Erythroblast (primary cell): ENCODE data around the gene OSBPL2.

Experiments used
- DNase-seq, 2 experiments: peaks; one replicate each; lab custom pipeline; 2025; lab: John Stamatoyannopoulos, UW
- GATA1 ChIP-seq: IDR thresholded peaks from 2 replicates; pipeline ENCODE4 v1.6.1; 2011; ENCODE audit warnings: low read depth, mild to moderate bottlenecking, control low read depth, low read length, moderate library complexity
- POLR2A ChIP-seq: IDR thresholded peaks from 2 replicates; pipeline ENCODE4 v1.6.1; 2011; ENCODE audit warnings: mild to moderate bottlenecking, low read length

Gene OSBPL2

GRCh38 chr20:62318400-62319345 lies 80.4 kb downstream of the OSBPL2 start:
- DNase-seq = peak; percentile 12 to 40
- TF ChIP-seq GATA1 = no peak

- TF ChIP-seq GATA1 = no peak
- no peak for TF ChIP-seq POLR2A
Measured at GRCh38 chr20:62319346-62319909, 81.1 kb downstream of the OSBPL2 start.

GRCh38 chr20:62320581-62321354 lies 82.4 kb downstream of the OSBPL2 start:
- no peak for TF ChIP-seq POLR2A
- no peak for TF ChIP-seq GATA1
- DNase-seq = peak; percentile 50 to 60

More at GRCh38 chr20:62319346-62319909, 81.1 kb downstream of the OSBPL2 start:
- DNase-seq = peak in 1 of 2 experiments; percentile 22

GRCh38 chr20:62321521-62321948 lies 83.2 kb downstream of the OSBPL2 start:
- TF ChIP-seq GATA1 (no peak), POLR2A (no peak)
- DNase-seq = peak; percentile 64 to 70

- TF ChIP-seq GATA1 (no peak), POLR2A (no peak)
Measured at GRCh38 chr20:62321975-62322374, 83.7 kb downstream of the OSBPL2 start.

GRCh38 chr20:62322492-62323041 lies 84.2 kb downstream of the OSBPL2 start:
- TF ChIP-seq POLR2A (no peak), GATA1 (no peak)
- DNase-seq = no peak

More at GRCh38 chr20:62321975-62322374, 83.7 kb downstream of the OSBPL2 start:
- DNase-seq = no peak

GRCh38 chr20:62323146-62323979 lies 85.0 kb downstream of the OSBPL2 start:
- DNase-seq = no peak
- no peak for TF ChIP-seq GATA1
- no peak for TF ChIP-seq POLR2A

GRCh38 chr20:62323980-62324906 lies 85.9 kb downstream of the OSBPL2 start:
- TF ChIP-seq GATA1 = no peak
- TF ChIP-seq POLR2A = no peak
- no peak for DNase-seq

- no peak for DNase-seq
- TF ChIP-seq POLR2A (no peak), GATA1 (no peak)
Measured at GRCh38 chr20:62325172-62325905, 87.0 kb downstream of the OSBPL2 start.

GRCh38 chr20:62326559-62326958 lies 88.2 kb downstream of the OSBPL2 start:
- TF ChIP-seq GATA1 (no peak), POLR2A (no peak)

More at GRCh38 chr20:62326559-62326958, 88.2 kb downstream of the OSBPL2 start:
- DNase-seq = no peak
